SKM-1 (cell line): Measurements from ENCODE around the gene DLGAP4.
A peak's percentile ranks its signal among the peaks of the same experiment; 100 is the strongest.
"Not testable (repeated sequence)": the region's sequence is repeated elsewhere in the genome, so short reads cannot be mapped to it uniquely, and the experiment has no call there.

Experiments
- DNase-seq: peaks from one replicate; lab custom pipeline; 2025; ENCODE audit not compliant: unreplicated experiment; lab: John Stamatoyannopoulos, UW

Gene DLGAP4

GRCh38 chr20:36471885-36472636, 165.9 kb downstream of the DLGAP4 start:
- no peak for DNase-seq

GRCh38 chr20:36472637-36473090, 166.5 kb downstream of the DLGAP4 start:
- no peak for DNase-seq

- no peak for DNase-seq
Measured at GRCh38 chr20:36473164-36473563, 167.0 kb downstream of the DLGAP4 start.

GRCh38 chr20:36474563-36474962, 168.4 kb downstream of the DLGAP4 start:
- no peak for DNase-seq

GRCh38 chr20:36475054-36475453, 168.9 kb downstream of the DLGAP4 start:
- DNase-seq: not testable (repeated sequence)

DNA sequence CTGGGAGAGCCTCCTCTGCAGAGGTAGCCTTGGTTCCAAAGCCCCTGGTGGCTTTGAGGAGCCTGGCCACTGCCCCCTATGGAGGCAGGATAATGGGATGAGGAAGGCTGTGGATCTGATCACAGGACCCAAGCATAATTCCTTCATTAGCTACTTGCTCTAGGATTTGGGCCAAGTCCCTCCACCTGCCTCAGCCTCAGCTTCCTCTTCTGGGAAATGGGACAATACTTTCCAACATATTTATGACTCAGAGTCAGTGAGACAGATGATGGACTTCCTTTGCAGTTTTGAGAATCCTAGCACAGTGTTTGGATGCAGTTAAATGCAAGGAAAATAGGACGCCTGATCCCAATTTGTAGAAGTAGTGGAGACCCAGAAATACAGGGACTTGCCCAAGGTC, 171.3 kb downstream of the DLGAP4 start:
- DNase-seq: no peak

- DNase-seq: no peak
Measured at GRCh38 chr20:36478137-36478905, 172.2 kb downstream of the DLGAP4 start.

GRCh38 chr20:36479938-36480337, 173.8 kb downstream of the DLGAP4 start:
- no peak for DNase-seq

DNA sequence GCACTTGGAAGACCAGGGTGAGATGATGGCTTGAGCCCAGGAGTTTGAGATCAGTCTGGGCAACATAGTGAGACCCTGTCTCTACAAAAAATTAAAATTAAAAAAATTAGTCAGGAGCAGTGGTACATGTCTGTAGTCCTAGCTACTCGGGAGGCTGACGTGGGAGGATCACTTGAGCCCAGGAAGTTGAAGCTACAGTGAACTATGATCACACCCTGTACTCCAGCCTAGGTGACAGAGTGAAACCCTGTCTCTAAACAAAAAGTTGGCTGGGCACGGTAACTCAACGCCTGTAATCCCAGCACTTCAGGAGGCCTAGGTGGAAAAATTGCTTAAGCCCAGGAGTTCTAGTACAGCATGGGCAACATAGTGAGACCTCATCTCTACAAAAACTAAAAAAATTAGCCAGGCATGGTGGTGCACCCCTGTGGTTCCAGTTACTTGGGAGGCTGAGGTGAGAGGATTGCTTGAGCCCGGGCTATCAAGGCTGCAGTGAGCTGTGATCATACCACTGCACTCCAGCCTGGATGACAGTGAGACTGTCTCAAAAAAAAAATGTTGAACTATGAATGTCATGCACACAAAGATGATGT, 174.4 kb downstream of the DLGAP4 start:
- DNase-seq: no peak

GRCh38 chr20:36481380-36482043, 175.4 kb downstream of the DLGAP4 start:
- no peak for DNase-seq

DNA sequence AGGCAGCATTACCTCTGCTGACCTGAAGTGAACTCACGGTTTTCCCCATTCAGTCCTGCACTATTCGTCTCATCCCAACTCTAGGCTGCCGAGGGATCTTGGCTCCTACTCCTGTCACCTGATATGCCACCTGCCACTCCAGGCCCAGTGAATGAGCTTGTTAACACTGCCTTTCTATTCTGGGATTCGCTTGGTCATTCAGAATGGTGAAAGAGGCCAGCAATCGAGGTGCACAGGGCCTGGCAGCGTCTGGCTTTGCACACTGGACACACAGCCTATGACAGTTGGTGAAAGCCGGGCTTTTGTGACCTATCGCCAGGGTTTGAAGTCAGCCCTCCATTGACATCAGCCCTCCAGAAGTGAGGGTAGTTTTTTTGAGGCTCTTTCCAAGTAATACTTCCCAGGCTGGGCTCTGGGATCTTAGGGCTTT, 175.9 kb downstream of the DLGAP4 start:
- no peak for DNase-seq

GRCh38 chr20:36483209-36483918, 177.2 kb downstream of the DLGAP4 start:
- no peak for DNase-seq

GRCh38 chr20:36483919-36484808, 178.0 kb downstream of the DLGAP4 start:
- no peak for DNase-seq

DNA sequence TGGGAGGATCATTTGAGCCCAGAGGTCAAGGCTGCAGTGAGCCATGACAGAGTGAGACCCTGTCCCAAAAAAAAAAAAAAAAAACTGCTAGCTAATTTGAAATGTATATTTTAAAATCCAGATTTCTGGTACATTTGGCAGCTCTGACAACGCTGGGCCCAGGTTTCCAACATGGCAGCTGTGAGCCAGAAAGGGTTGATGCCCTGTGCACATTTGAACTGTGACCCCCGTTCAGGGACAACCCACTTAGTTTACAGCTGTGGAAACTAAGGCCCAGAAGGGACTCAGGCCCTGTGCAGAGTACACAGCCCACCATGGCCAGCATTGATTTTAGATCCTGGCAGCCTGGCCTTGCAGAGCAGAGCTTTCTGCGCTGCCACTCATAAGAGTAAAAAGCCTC, 179.1 kb downstream of the DLGAP4 start:
- no peak for DNase-seq

- no peak for DNase-seq
Measured at GRCh38 chr20:36487069-36487468, 180.9 kb downstream of the DLGAP4 start.

GRCh38 chr20:36490191-36490590, 184.1 kb downstream of the DLGAP4 start:
- no peak for DNase-seq

DNA sequence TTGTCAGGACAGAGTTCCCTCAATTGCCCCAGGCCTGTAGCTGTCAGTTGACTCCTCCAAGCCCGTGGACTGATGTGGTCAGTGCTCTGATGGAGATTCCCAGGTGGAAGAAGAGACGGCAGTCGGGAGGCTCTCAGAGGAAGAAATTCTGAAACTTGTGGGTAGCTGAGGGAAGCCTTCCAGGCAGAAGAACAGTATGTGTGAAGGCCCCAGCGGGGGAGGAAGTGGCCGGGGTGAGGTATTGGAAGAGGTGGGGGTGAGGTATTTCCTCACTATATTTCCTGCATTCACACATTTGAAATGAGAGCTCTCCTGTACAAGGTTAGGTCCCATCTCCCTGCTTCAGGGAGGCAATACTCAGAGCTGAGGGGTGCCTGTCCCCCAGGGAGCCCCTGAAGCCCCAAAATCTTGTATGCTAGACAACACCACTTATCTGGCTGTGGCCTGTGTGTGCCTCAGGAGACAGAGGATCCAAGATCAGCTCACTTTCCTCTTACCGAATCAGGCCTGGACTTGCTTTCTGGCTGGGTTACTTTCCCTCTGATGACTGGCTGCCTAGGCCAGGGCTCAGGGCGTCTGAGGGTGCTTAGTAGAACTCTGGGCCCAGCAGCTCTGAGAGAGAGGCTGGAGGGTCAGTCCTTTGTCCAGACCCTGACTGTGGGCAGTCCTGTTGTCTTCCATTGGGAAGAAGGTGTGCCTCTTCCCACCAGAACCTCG, 185.9 kb downstream of the DLGAP4 start:
- DNase-seq: peak; percentile 83

DNA sequence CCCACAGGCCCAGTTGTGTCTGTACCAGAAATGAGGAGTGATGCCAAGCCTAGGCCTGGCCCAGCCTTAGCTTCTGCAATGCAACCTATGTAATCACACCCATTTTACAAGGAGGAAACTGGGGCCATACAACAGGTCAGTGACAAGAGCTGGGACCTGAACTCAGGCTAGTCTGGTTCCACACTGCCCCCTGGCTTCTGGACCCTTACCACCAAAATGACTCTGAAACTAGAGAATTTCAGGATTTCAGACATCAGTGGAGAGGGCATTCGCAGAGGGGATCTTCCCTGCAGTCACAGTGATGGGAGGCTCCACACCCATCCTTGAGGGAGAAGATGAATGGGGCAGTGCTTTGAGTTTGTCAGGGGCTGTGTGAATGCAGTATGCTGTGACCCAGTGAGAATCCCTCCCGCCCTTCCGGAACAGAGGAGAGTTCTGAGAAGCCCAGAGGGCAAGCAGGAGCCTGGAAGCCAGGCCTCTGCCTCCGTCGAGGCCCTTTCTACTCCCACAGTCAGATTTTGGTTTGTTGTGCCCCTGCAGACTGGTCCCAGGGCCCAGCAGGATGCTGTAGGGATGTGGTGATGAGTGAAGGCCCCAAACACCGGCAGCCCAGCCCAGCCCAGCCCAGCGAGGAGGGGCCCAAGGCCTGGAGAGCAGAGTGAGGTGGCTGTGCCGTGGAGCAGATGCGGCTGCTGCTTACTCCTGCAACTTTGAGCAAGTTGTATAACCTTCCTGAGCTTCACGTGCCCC, 187.1 kb downstream of the DLGAP4 start:
- DNase-seq: peak; percentile 36

DNA sequence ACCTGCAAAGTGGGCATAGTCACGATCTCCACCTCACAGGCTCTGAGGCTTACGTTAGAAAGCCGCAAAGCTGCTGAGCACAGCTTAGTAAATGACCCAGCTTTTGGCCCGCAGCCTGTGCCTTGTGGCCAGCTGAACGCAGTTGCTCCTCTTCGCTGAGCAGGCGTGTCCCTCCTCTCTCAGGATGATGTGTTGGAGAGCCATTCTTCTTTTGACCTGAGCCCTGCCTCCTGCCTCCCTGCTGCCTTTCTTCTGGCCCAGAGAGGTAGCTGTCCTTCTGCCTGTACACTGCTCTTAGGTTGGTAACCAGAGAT, 187.6 kb downstream of the DLGAP4 start:
- no peak for DNase-seq
